Measurements from ENCODE around the gene IQGAP2.

The IQGAP2 gene

DNA sequence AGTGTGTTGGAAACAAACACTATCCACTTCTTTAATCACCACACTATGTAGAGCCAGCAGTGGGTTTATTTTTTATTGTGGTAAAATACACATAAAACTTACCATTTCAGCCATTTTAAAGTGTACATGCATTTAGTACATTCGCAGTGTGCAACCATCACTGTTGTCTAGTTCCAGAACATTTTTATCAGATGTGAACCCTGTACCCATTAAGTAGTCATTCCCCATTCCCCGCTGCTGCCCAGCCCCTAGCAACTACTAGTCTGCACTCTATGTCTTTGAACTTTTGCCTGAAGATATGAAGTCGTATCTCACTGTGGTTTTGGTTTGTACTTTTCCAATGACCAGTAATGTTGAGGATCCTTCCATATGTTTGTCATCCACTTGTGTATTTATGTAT is 282.6 kb downstream of the IQGAP2 start:
- TF ChIP-seq GATA1 (IDR thresholded peaks at IDR 0.05; ENCODE audit: low read depth, low read length): no peak
- no peak for DNase-seq

- no peak for TF ChIP-seq GATA1 (IDR thresholded peaks at IDR 0.05; ENCODE audit: low read depth, low read length)
- no peak for TF ChIP-seq POLR2A (IDR thresholded peaks at IDR 0.05; ENCODE audit: low read length)
- no peak for DNase-seq
These were observed 285.1 kb downstream of the IQGAP2 start for GRCh38 chr5:76688212-76688611.

DNA sequence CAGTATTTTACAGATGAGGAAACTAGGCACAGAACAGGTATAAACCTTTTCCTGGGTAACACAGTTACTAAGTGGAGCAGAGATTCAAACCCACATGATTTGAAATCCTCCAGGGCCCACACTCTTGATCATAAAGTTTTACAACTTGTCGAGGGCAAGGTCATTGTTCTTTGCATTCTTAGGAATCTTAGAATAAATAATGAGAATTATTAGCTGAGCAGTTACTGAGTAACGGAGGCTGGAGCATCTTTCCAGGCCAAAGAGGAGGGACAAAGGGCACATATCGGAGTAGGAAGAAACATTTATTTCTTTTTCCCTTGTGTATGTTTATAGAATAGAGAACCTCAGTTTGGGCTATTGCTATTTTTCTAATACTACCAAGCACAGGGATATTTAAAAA is 285.8 kb downstream of the IQGAP2 start:
- TF ChIP-seq GATA1 (IDR thresholded peaks at IDR 0.05; ENCODE audit: low read depth, low read length) (no peak), POLR2A (IDR thresholded peaks at IDR 0.05; ENCODE audit: low read length) (no peak)
- DNase-seq: no peak

DNA sequence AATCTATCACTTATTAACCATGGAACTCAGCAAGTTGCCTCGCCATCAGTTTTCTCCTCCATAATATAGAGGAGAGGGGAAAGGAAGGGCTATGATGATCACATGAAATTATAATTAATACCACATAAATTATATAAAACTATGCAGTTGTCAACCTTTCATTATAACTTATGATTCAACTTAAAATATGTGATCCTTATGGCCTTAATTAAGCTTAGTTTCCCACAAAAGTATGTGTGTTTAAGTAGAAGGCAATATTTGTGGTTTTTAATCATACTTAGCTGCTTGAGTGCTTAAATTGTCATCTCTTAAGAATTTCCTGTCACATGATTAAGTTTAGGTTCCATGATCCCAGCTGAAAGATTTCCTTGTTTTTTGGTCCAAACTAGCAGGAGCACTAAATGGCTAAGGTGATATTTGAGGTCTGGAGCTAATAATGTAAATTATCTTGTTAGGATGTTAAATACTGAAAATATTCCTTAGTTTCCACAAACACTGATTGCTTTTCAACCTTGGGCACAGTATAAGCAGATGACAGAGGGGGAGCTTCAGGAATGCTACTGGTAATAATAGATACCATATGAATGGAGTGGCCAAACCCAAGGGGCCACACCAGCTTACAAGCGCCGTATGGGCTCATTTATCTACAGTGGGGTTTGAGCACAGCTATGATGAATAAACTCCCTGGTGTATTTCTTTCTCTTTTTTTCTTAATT is 286.4 kb downstream of the IQGAP2 start:
- DNase-seq: no peak
- TF ChIP-seq GATA1 (IDR thresholded peaks at IDR 0.05; ENCODE audit: low read depth, low read length): no peak
- no peak for TF ChIP-seq POLR2A (IDR thresholded peaks at IDR 0.05; ENCODE audit: low read length)

DNA sequence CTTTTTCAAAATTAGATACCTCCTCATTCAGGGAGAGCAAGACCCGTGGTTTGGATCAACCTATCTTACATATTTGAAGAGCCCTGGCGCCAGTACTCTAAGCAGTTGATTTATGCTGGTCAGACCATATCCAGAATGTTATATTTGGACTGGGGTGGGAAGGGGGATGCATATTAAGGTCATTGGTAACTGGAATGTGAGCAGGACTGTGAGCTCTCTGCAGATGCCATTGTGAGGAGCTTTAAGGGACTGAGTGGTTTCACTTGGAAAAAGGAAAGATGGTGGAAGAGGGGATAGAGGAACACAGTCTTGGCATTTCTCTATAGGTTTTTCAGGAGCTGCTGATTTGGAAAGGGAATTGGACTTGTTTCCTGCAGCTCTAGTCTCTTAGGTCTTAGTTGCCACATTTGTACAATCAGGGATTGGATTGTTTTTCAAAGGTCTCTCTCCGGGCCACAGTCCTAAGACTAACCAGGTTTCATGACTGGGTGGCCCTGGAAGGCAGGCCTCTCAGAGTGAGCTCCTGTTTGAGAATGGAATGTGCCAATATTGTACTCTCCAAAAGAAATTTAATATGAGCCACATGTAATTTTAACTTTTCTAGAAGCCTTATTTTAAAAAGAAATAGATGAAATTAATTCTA is 287.1 kb downstream of the IQGAP2 start:
- DNase-seq: no peak
- TF ChIP-seq GATA1 (IDR thresholded peaks at IDR 0.05; ENCODE audit: low read depth, low read length) (no peak), POLR2A (IDR thresholded peaks at IDR 0.05; ENCODE audit: low read length) (no peak)

DNA sequence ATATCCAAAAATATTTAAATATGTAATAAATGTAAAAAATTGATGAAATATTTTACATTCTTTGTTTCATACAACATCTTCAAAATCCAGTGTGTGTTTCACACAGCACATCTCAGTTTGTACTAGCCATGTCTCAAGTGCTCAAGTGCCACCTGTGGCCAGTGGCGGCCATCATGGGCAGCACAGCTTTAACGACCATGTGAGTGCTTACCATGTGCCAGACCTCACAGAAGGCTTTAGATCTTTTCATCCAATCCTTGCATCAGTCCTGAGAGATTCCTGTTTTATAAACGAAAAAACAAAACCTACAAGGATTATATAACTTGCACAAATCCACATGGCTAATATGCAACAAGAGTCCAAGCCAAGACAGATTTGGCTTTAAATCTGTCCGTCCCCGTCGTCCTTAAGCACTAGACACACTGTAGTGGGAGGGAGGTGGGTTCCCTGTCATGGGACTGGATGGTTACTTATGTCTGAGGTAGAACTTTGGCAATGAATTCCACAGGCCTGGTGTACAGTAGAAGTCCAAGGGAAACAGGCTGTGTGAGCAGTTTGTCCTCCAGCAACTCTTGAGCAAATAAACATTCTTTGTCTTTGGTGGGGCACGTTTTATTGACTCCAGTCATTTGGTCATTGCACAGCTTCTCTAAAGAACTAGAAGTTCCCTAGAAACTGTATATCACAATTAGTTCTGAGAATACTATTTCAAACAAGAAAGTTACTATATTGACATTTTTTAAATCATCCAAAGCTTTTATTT is 287.8 kb downstream of the IQGAP2 start:
- TF ChIP-seq POLR2A (IDR thresholded peaks at IDR 0.05; ENCODE audit: low read length) (no peak), GATA1 (IDR thresholded peaks at IDR 0.05; ENCODE audit: low read depth, low read length) (no peak)
- DNase-seq: no peak

DNA sequence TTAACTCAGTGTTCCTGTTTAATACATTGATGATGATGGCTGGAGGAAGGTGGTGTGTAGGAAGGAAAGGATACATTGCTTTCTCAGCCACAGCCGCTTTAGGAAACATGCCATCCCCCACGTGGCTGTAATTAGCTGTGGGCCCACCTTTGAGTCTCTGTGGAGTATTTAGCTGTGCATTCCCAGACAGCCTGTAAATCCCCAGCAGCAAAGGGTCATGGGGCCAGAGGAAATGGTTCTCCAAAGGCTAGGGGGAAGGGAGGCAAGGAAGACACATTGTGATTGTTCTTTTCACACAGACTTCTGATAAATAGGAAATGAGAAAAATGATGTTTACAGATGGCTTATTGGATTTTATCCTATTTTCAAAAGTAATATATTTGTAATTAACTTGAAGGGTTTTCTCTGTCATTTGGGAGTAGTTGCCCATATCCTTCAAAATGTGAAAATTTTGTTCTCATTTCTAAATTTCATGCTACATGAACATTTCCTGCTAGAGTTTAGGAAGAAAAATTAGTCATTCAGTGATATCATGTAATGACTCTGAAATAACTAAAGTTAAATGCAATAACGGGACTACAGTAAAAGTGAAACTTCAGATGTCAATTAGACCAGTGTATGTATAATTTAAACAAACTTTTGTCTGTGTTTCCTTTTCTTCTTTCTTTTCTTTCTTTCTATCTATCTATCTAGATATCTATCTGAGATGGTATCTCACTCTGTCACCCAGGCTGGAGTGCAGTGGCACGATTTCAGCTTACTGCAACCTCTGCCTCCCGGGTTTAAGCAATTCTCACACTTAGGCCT is 288.6 kb downstream of the IQGAP2 start:
- no peak for DNase-seq
- TF ChIP-seq GATA1 (IDR thresholded peaks at IDR 0.05; ENCODE audit: low read depth, low read length): no peak
- TF ChIP-seq POLR2A (IDR thresholded peaks at IDR 0.05; ENCODE audit: low read length): no peak

GRCh38 chr5:76692274-76692540 is 289.1 kb downstream of the IQGAP2 start:
- TF ChIP-seq POLR2A (IDR thresholded peaks at IDR 0.05; ENCODE audit: low read length) (no peak), GATA1 (IDR thresholded peaks at IDR 0.05; ENCODE audit: low read depth, low read length) (no peak)
- no peak for DNase-seq

DNA sequence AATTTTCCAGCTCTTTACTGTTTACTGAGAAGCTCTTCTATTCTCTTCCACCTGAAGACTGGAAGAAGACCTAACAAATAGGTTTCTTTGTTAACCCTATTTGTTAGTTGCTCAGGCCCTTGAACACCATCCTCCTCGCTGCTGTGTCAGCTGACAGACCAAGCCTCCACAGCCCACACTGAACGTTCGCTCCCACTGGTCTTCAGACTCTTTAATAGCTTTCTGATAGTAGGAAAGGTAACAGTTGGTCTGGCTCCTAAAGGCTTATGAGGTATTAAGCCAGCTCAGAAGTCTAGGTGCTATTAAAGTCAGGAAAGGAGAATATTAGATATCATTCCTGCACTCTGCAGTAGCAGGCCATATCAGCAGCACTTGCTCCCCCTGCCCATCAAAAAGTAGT is 289.6 kb downstream of the IQGAP2 start:
- TF ChIP-seq GATA1 (IDR thresholded peaks at IDR 0.05; ENCODE audit: low read depth, low read length) (no peak), POLR2A (IDR thresholded peaks at IDR 0.05; ENCODE audit: low read length) (no peak)
- DNase-seq: no peak

DNA sequence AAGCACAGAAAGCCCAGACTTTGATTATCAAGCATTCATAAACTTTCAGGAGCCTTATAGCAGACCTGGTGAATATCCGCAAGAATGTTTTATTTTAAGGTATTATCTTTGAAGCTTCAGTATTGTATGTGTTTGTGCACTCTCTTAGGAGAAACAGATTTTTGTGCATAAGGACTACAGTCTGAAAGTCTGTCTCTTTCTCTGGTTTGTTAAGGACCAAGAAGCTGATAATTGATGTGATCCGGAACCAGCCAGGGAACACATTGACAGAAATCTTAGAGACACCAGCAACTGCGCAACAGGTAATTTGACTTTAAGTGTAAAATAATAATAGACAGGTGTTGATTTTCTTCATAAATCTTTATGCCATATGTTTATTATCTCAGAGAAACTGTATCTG is 290.1 kb downstream of the IQGAP2 start:
- no peak for TF ChIP-seq GATA1 (IDR thresholded peaks at IDR 0.05; ENCODE audit: low read depth, low read length)
- TF ChIP-seq POLR2A (IDR thresholded peaks at IDR 0.05; ENCODE audit: low read length): no peak
- no peak for DNase-seq

DNA sequence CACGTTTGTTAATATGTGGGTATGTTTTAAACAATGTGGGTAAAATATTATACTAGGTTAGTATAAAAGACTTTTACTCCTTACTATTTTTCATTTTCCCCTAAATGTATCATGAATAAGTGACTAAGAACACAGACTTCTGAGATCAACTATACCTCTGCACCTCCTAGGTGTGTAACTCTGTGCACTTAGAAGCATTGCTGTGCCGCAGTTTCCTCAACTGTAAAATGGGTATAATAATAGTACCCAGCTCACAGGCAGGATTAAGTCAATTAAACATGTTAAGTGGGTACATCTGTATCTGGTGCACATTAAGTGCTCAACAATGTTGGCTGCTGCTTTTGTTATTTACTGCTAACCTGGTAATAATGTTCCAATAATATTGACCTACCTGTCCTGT is 291.2 kb downstream of the IQGAP2 start:
- no peak for DNase-seq
- TF ChIP-seq GATA1 (IDR thresholded peaks at IDR 0.05; ENCODE audit: low read depth, low read length) (no peak), POLR2A (IDR thresholded peaks at IDR 0.05; ENCODE audit: low read length) (no peak)

DNA sequence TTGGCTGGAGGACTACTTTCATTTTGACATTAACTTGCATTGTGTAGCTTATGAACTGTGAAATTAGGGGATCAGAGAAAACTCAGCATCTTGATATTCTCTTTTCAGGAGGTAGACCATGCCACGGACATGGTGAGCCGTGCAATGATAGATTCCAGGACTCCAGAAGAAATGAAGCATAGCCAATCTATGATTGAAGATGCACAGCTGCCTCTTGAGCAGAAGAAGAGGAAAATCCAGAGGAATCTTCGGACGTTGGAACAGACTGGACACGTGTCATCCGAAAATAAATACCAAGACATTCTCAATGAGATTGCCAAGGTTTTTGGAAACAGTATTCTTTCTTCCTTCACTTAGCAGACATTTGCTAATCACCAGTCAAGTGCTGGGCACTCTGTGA is 292.3 kb downstream of the IQGAP2 start:
- no peak for DNase-seq
- TF ChIP-seq GATA1 (IDR thresholded peaks at IDR 0.05; ENCODE audit: low read depth, low read length): no peak
- TF ChIP-seq POLR2A (IDR thresholded peaks at IDR 0.05; ENCODE audit: low read length): no peak

DNA sequence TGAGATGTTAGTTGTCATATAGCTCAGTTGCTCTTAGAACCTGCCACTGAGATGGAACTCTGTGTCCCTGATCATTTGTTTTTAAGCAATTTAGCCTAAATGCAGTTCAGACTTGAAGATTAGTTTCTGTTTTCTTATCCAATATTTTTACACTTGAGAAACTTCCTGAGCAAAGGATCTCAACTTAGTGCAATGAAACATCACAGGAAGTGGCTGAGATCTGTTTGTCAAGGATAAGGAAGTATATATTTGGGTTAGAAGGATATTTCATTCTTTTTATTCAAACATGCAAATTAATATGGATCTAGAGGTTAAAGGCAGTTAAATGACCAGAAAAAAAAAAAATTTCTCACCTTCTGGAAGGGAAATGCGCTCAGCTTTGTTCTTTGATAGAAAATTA is 293.2 kb downstream of the IQGAP2 start:
- no peak for DNase-seq

GRCh38 chr5:76697670-76698069 is 294.6 kb downstream of the IQGAP2 start:
- DNase-seq: no peak
- TF ChIP-seq GATA1 (IDR thresholded peaks at IDR 0.05; ENCODE audit: low read depth, low read length) (no peak), POLR2A (IDR thresholded peaks at IDR 0.05; ENCODE audit: low read length) (no peak)

More for the DNA sequence above, 293.2 kb downstream of the IQGAP2 start:
- TF ChIP-seq POLR2A (IDR thresholded peaks at IDR 0.05; ENCODE audit: low read length): no peak

Data from erythroblast (primary cell).